Fibroblast of lung (primary cell): ENCODE results near the gene BEND4.

Source experiments
- EZH2 ChIP-seq: IDR thresholded peaks from 2 replicates; pipeline ENCODE4 v1.5.1; 2012; ENCODE audit warnings: low read length, control low read depth, mild to moderate bottlenecking; ENCODE audit errors: missing control alignments
- TF ChIP-seq, protein P1 (sequence below), 2 donors: IDR thresholded peaks in 1 of 2; conservative IDR thresholded peaks in 1 of 2; 1 replicate in 1 of 2; 2 replicates in 1 of 2; pipeline ENCODE4 v1.5.1; 2011 to 2012; ENCODE audit warnings: low read length in 2 of 2, control low read depth in 1 of 2, inconsistent platforms in 1 of 2, low read depth in 1 of 2, mild to moderate bottlenecking in 1 of 2

DNA sequence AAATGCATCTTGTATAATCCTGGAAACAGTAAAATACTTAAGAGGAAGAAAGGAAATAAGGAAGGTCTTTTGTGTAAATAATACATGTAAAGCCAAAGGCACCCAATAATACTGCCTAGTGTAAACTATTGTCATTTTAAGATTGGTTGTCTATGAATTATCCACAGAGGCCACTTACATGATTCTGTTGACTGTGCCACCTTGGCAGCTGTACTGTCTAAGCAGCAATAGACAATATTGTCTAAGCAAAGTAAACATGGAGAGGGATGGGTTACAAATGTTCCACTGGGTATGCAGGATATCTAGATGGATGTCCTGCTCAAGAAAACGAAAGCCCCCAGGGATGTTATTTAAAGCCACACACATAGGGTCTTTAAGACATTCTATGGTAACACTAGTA, 19.4 kb downstream of the BEND4 start:
- TF ChIP-seq, protein P1, sequence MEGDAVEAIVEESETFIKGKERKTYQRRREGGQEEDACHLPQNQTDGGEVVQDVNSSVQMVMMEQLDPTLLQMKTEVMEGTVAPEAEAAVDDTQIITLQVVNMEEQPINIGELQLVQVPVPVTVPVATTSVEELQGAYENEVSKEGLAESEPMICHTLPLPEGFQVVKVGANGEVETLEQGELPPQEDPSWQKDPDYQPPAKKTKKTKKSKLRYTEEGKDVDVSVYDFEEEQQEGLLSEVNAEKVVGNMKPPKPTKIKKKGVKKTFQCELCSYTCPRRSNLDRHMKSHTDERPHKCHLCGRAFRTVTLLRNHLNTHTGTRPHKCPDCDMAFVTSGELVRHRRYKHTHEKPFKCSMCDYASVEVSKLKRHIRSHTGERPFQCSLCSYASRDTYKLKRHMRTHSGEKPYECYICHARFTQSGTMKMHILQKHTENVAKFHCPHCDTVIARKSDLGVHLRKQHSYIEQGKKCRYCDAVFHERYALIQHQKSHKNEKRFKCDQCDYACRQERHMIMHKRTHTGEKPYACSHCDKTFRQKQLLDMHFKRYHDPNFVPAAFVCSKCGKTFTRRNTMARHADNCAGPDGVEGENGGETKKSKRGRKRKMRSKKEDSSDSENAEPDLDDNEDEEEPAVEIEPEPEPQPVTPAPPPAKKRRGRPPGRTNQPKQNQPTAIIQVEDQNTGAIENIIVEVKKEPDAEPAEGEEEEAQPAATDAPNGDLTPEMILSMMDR (conservative IDR thresholded peaks at IDR 0.05 in 1 of 2, IDR thresholded peaks at IDR 0.05 in 1 of 2; ENCODE audit: low read depth in 1 of 2, low read length in 2 of 2) = no peak
- no peak for TF ChIP-seq EZH2
